Keratinocyte (primary cell): ENCODE measurements around the gene IGFN1. TPM values are rescaled to one million over a fixed set of nuclear protein-coding genes. Genes with fewer than 3 reads are reported as not detected.

Experiments
- DNase-seq: peaks from one replicate; pipeline ENCODE4 v3.0.0-alpha.2; 2011; ENCODE audit warnings: low read depth, missing footprints, low spot score
- FAIRE-seq: peaks from 2 replicates; lab custom pipeline; 2011; peaks lifted over from hg19 to GRCh38; lab: Jason Lieb, UNC
- H2AFZ ChIP-seq: 2 replicates; pipeline ENCODE4 v1.6.0; 2012; ENCODE audit warnings: low read length, control low read depth, inconsistent platforms; ENCODE audit not compliant: control insufficient read depth
- H3K27ac ChIP-seq: 2 replicates; pipeline ENCODE4 v1.5.1; 2011; ENCODE audit warnings: low read length; ENCODE audit not compliant: control insufficient read depth, insufficient read depth
- H3K27me3 ChIP-seq: 3 replicates; pipeline ENCODE4 v1.6.0; 2011; ENCODE audit warnings: low read length; ENCODE audit not compliant: control insufficient read depth, insufficient read depth; ENCODE audit errors: extremely low read depth
- H3K36me3 ChIP-seq, 2 experiments: 2 replicates in 1 of 2; 3 replicates in 1 of 2; pipeline ENCODE4 v1.5.1; 2011; ENCODE audit warnings: low read length in 2 of 2, mild to moderate bottlenecking in 1 of 2; ENCODE audit not compliant: control insufficient read depth in 2 of 2, insufficient read depth in 2 of 2; ENCODE audit errors: extremely low read depth in 1 of 2
- H3K4me1 ChIP-seq: 3 replicates; pipeline ENCODE4 v1.5.1; 2011; ENCODE audit warnings: low read length; ENCODE audit not compliant: control insufficient read depth, insufficient read depth; ENCODE audit errors: extremely low read depth
- H3K4me2 ChIP-seq: 3 replicates; pipeline ENCODE4 v1.6.0; 2011; ENCODE audit warnings: low read depth, low read length; ENCODE audit not compliant: control insufficient read depth, insufficient read depth; ENCODE audit errors: extremely low read depth
- H3K4me3 ChIP-seq, 3 experiments: fragments of 200-600 bp in 1 of 3; sonication (generic) in 1 of 3; 2 replicates in 2 of 3; 3 replicates in 1 of 3; pipeline ENCODE4 v1.5.1; 2011 to 2016; ENCODE audit warnings: low read length in 3 of 3, mild to moderate bottlenecking in 3 of 3, control low read depth in 2 of 3, inconsistent platforms in 1 of 3, low read depth in 1 of 3, mixed read lengths in 1 of 3, mixed run types in 1 of 3, moderate library complexity in 1 of 3; ENCODE audit not compliant: control insufficient read depth in 2 of 3, insufficient read depth in 2 of 3; ENCODE audit errors: extremely low read depth in 1 of 3
- H3K79me2 ChIP-seq: 2 replicates; pipeline ENCODE4 v1.6.0; 2012; ENCODE audit warnings: low read length; ENCODE audit not compliant: control insufficient read depth, insufficient read depth
- H3K9ac ChIP-seq: 3 replicates; pipeline ENCODE4 v1.6.0; 2011; ENCODE audit warnings: low read length; ENCODE audit not compliant: control insufficient read depth, insufficient read depth; ENCODE audit errors: extremely low read depth
- H3K9me1 ChIP-seq: 3 replicates; pipeline ENCODE4 v1.6.0; 2011; ENCODE audit warnings: low read length; ENCODE audit not compliant: control insufficient read depth, insufficient read depth; ENCODE audit errors: extremely low read depth
- H3K9me3 ChIP-seq: 2 replicates; pipeline ENCODE4 v1.5.1; 2012; ENCODE audit warnings: low read depth, low read length; ENCODE audit not compliant: control insufficient read depth
- H4K20me1 ChIP-seq: 3 replicates; pipeline ENCODE4 v1.6.0; 2011; ENCODE audit warnings: low read length; ENCODE audit not compliant: control insufficient read depth, insufficient read depth; ENCODE audit errors: extremely low read depth
- EZH2 ChIP-seq: IDR thresholded peaks from one replicate; pipeline ENCODE4 v1.6.1; 2012; ENCODE audit warnings: inconsistent platforms, mild to moderate bottlenecking, low read length, moderate library complexity
- dilution Hi-C: fragments of 300-500 bp; cut with MboI; formaldehyde crosslinking; loops from one replicate; pipeline ENCODE4 v1.7.0; 2020; ENCODE audit warnings: low sequenced_read_pairs; ENCODE audit not compliant: extremely low pct_ligation_motif_present
- polyA plus RNA-seq, 5 experiments: library from polyadenylated mRNA; depleted of rRNA in 3 of 5; stranded (reverse) in 3 of 5; stranded (forward) in 1 of 5; unstranded in 1 of 5; fragments of >200 nt; gene quantifications; 1 replicate in 1 of 5; 2 replicates in 3 of 5; 3 replicates in 1 of 5; pipeline versions ENCODE4 v1.2.1 to v1.2.3, GENCODE V29; 2011 to 2012; ENCODE audit warnings: missing spikeins in 2 of 5, low read depth in 1 of 5, low replicate concordance in 1 of 5
- TF ChIP-seq, protein P1 (sequence below), 3 experiments: IDR thresholded peaks in 1 of 3; conservative IDR thresholded peaks in 1 of 3; optimal IDR thresholded peaks in 1 of 3; 2 replicates in 2 of 3; 3 replicates in 1 of 3; pipeline versions ENCODE3 to v1.5.1; 2011; ENCODE audit warnings: low read length in 3 of 3, mild to moderate bottlenecking in 3 of 3, moderate library complexity in 2 of 3, control low read depth in 1 of 3, inconsistent platforms in 1 of 3; ENCODE audit not compliant: insufficient read depth in 2 of 3; ENCODE audit errors: extremely low read depth in 1 of 3

IGFN1 gene
- polyA plus RNA-seq, 1 donor (not counting 4 experiments of a cell fraction or from before 2014, with no cell fraction given), result not detected

GRCh38 chr1:201153474-201154388 is 36.9 kb upstream of the IGFN1 start:
- Histone ChIP-seq H3K9ac (peak overlapping the region; percentile 68), H3K4me1 (peaks cover 10% of the 10 kb centered on the region), H2AFZ (peak overlapping the region; percentile 92), H3K27me3 (peaks cover 9% of the 10 kb centered on the region), H3K4me2 (peak overlapping the region; percentile 95), H3K36me3 (peaks cover 6% of the 10 kb centered on the region in 2 experiments), H3K79me2 (peaks cover 3% of the 10 kb centered on the region), H3K27ac (peak overlapping the region; percentile 1), H4K20me1 (no peaks in the 10 kb centered on the region), H3K4me3 (peak overlapping the region; percentile 60 to 71 (median 68)), H3K9me3 (no peaks in the 10 kb centered on the region), H3K9me1 (no peaks in the 10 kb centered on the region)
- no peak for TF ChIP-seq EZH2
- TF ChIP-seq, protein P1, sequence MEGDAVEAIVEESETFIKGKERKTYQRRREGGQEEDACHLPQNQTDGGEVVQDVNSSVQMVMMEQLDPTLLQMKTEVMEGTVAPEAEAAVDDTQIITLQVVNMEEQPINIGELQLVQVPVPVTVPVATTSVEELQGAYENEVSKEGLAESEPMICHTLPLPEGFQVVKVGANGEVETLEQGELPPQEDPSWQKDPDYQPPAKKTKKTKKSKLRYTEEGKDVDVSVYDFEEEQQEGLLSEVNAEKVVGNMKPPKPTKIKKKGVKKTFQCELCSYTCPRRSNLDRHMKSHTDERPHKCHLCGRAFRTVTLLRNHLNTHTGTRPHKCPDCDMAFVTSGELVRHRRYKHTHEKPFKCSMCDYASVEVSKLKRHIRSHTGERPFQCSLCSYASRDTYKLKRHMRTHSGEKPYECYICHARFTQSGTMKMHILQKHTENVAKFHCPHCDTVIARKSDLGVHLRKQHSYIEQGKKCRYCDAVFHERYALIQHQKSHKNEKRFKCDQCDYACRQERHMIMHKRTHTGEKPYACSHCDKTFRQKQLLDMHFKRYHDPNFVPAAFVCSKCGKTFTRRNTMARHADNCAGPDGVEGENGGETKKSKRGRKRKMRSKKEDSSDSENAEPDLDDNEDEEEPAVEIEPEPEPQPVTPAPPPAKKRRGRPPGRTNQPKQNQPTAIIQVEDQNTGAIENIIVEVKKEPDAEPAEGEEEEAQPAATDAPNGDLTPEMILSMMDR (optimal IDR thresholded peaks at IDR 0.05 in 1 of 3, IDR thresholded peaks at IDR 0.05 in 1 of 3, conservative IDR thresholded peaks at IDR 0.05 in 1 of 3; ENCODE audit: extremely low read depth in 1 of 3, insufficient read depth in 2 of 3, low read length in 3 of 3), result no peak
- dilution Hi-C loops, result no loop called here
- no peak for DNase-seq
- no peak for FAIRE-seq

DNA sequence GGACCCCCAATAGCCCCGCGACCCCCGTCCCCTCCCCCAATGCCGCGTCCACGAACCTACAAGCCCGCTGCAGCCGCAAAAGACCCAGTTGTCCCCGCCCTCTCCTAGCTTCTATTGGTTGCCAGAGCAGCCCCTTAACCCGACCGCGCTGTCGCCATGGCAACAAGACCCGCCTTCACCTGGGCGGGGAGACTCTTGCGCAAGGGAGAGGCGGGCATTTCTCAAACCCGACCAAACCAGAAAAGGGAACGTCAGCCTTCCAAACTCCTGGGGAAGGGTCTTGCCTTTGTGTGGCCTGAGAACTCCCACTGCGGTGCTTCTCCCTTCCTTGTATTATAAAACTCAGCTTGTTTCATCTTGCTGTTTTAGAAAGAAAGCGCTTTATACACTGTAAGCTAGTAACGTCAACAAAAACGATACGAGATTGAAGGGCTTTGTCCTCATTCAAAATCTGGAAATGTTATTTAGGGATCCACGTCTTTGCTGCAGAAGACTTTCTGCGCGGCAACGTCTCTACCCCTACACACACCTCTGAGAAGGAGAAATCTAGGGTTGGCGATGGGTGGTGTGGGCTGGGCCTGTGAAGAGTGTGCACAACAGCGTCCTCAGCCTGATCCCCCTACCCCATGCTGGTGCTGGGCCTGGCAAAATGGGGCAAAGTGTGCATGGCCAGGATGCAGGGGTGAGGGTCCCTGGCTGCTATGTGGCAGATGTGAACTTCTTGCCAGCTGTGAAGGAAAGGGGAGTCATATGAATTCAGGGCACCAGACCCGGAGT is 36.0 kb upstream of the IGFN1 start, which contains the start of gene TMEM9:
Gene TMEM9 (minus strand): TSS at position 86 of the 777 bp plus-strand sequence. CDS start 551 bp downstream, outside the sequence.
- Histone ChIP-seq H3K27ac (peak within 1 kb of the TSS; percentile 53), H3K4me2 (peak within 1 kb of the TSS; percentile 99), H3K4me1 (peaks cover 10% of the 10 kb centered on the region), H3K4me3 (peak within 1 kb of the TSS; percentile 60 to 74 (median 71)), H3K27me3 (peaks cover 9% of the 10 kb centered on the region), H3K79me2 (peaks cover 3% of the 10 kb centered on the region), H3K36me3 (peaks cover 5 to 6% of the 10 kb centered on the region in 2 experiments), H3K9me3 (no peaks in the 10 kb centered on the region), H3K9me1 (no peaks in the 10 kb centered on the region), H4K20me1 (no peaks in the 10 kb centered on the region), H3K9ac (peak within 1 kb of the TSS; percentile 68), H2AFZ (peak within 1 kb of the TSS; percentile 98)
- DNase-seq (peak; percentile 59), FAIRE-seq (peak; percentile 53)
- TF ChIP-seq, protein P1 (optimal IDR thresholded peaks at IDR 0.05 in 1 of 3, IDR thresholded peaks at IDR 0.05 in 1 of 3, conservative IDR thresholded peaks at IDR 0.05 in 1 of 3; ENCODE audit: extremely low read depth in 1 of 3, insufficient read depth in 2 of 3, low read length in 3 of 3), result no peak
- no peak for TF ChIP-seq EZH2
- dilution Hi-C loops, result no loop called here
